Measurements from ENCODE around the gene OR10A3.

The OR10A3 gene

GRCh38 chr11:7964873-7965272 is 23.4 kb upstream of the OR10A3 start:
- Histone ChIP-seq H3K9me3 (no peaks in the 10 kb centered on the region), H3K4me1 (ENCODE audit: control insufficient read depth in 1 of 2, insufficient read depth in 1 of 2, low read depth in 1 of 2, low read length in 1 of 2) (no peaks in the 10 kb centered on the region), H3K4me3 (ENCODE audit: low read depth in 1 of 2, low read length in 1 of 2) (no peak overlapping the region), H3K36me3 (no peaks in the 10 kb centered on the region), H3K27me3 (peaks cover 12% of the 10 kb centered on the region), H3K27ac (no peak overlapping the region)
- no peak for TF ChIP-seq CTCF (IDR thresholded peaks at IDR 0.05)

DNA sequence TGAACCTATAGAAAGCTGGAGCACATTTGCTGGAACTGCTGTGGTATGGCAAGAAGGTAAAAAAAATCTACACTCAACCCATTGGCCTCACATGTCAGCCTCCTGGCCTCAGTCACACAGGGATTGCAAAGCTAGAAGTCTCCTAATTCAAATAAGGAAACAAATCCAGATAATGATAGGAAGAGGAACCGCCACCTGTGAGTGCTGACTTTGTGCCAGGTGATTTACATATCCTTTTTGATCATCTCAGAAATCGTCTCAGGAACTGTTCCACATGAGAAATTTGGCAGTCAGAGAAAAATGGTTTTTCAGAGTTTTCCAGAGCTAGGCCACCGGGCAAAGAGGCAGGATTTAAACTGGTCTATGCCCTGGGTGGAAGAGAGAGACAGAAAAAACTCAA is 22.8 kb upstream of the OR10A3 start:
- H3K27ac ChIP-seq = no peak overlapping the region
- no peaks in the 10 kb centered on the region for H3K9me3 ChIP-seq
- no peak for TF ChIP-seq CTCF (IDR thresholded peaks at IDR 0.05)
- no peak overlapping the region for H3K4me3 ChIP-seq (ENCODE audit: low read depth in 1 of 2, low read length in 1 of 2)
- no peaks in the 10 kb centered on the region for H3K36me3 ChIP-seq
- H3K4me1 ChIP-seq (ENCODE audit: control insufficient read depth in 1 of 2, insufficient read depth in 1 of 2, low read depth in 1 of 2, low read length in 1 of 2) = no peaks in the 10 kb centered on the region
- H3K27me3 ChIP-seq = peaks cover 10% of the 10 kb centered on the region

GRCh38 chr11:7955191-7955590 is 13.7 kb upstream of the OR10A3 start:
- Histone ChIP-seq H3K9me3 (no peaks in the 10 kb centered on the region), H3K36me3 (no peaks in the 10 kb centered on the region), H3K4me3 (ENCODE audit: low read depth in 1 of 2, low read length in 1 of 2) (no peak overlapping the region), H3K27ac (no peak overlapping the region), H3K4me1 (ENCODE audit: control insufficient read depth in 1 of 2, insufficient read depth in 1 of 2, low read depth in 1 of 2, low read length in 1 of 2) (no peaks in the 10 kb centered on the region), H3K27me3 (peaks cover 6% of the 10 kb centered on the region)
- no peak for TF ChIP-seq CTCF (IDR thresholded peaks at IDR 0.05)

DNA sequence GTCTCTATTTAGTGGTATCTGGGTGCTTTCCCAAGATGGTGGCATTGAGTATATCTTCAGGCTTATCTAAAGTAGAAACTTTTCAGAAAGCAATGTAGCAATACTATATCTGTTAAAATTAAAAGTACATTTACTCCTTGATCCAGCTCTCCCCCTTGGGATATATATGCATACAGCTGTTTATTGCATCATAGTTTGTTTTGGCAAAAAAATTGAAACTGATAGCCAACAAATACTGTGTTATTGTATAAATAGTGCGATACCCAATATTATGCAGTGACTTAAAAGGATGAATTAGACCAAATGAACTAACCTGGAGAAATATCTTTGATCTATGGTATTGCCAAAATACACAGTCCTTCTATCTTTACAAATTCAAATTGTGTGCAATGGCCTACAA is 8.4 kb upstream of the OR10A3 start:
- H3K36me3 ChIP-seq = no peaks in the 10 kb centered on the region
- no peak overlapping the region for H3K27ac ChIP-seq
- no peak for TF ChIP-seq CTCF (IDR thresholded peaks at IDR 0.05)
- H3K4me3 ChIP-seq (ENCODE audit: low read depth in 1 of 2, low read length in 1 of 2) = no peak overlapping the region
- H3K27me3 ChIP-seq = peaks cover 6% of the 10 kb centered on the region
- H3K9me3 ChIP-seq = no peaks in the 10 kb centered on the region
- H3K4me1 ChIP-seq (ENCODE audit: control insufficient read depth in 1 of 2, insufficient read depth in 1 of 2, low read depth in 1 of 2, low read length in 1 of 2) = no peaks in the 10 kb centered on the region

- H3K27me3 ChIP-seq = peaks cover 6% of the 10 kb centered on the region
- H3K9me3 ChIP-seq = no peaks in the 10 kb centered on the region
- no peak overlapping the region for H3K27ac ChIP-seq
- no peaks in the 10 kb centered on the region for H3K4me1 ChIP-seq (ENCODE audit: control insufficient read depth in 1 of 2, insufficient read depth in 1 of 2, low read depth in 1 of 2, low read length in 1 of 2)
- H3K36me3 ChIP-seq = no peaks in the 10 kb centered on the region
- no peak for TF ChIP-seq CTCF (IDR thresholded peaks at IDR 0.05)
- H3K4me3 ChIP-seq (ENCODE audit: low read depth in 1 of 2, low read length in 1 of 2) = no peak overlapping the region
These were observed 2.6 kb upstream of the OR10A3 start for GRCh38 chr11:7944123-7944522.

- no peak for TF ChIP-seq CTCF (IDR thresholded peaks at IDR 0.05)
- no peak overlapping the region for H3K27ac ChIP-seq
- H3K36me3 ChIP-seq = no peaks in the 10 kb centered on the region
- H3K27me3 ChIP-seq = no peaks in the 10 kb centered on the region
- H3K4me3 ChIP-seq (ENCODE audit: low read depth in 1 of 2, low read length in 1 of 2) = no peak overlapping the region
- no peaks in the 10 kb centered on the region for H3K4me1 ChIP-seq (ENCODE audit: control insufficient read depth in 1 of 2, insufficient read depth in 1 of 2, low read depth in 1 of 2, low read length in 1 of 2)
- H3K9me3 ChIP-seq = no peaks in the 10 kb centered on the region
These were observed 362 bp downstream of the OR10A3 start for GRCh38 chr11:7941146-7941545.

Data from neutrophil (primary cell).